Coronary artery (tissue), 2 donors: ENCODE measurements around the gene CLDND2.
"Not testable (repeated sequence)": the region's sequence is repeated elsewhere in the genome, so short reads cannot be mapped to it uniquely, and the experiment has no call there.

ENCODE experiments used
- DNase-seq: peaks from one replicate; pipeline ENCODE4 v3.0.0-alpha.2; 2017; ENCODE audit warnings: low spot score
- H3K27ac ChIP-seq, 2 donors: fragments of 200-600 bp; sonication (generic); one replicate each; pipeline ENCODE4 v1.5.1; 2016 to 2019
- H3K4me3 ChIP-seq: fragments of 200-600 bp; sonication (generic); 2 replicates; pipeline ENCODE4 v1.5.1; 2016; ENCODE audit warnings: mild to moderate bottlenecking, moderate library complexity
- TF ChIP-seq, protein P1 (sequence below): fragments of 200-600 bp; sonication (generic); IDR thresholded peaks from one replicate; pipeline ENCODE4 v1.5.1; 2019; ENCODE audit warnings: antibody characterized with exemption

The CLDND2 gene

GRCh38 chr19:51407511-51408131, 38.8 kb upstream of the CLDND2 start:
- Histone ChIP-seq H3K4me3 (no peak overlapping the region), H3K27ac (no peak overlapping the region)
- DNase-seq, result no peak
- TF ChIP-seq, protein P1, sequence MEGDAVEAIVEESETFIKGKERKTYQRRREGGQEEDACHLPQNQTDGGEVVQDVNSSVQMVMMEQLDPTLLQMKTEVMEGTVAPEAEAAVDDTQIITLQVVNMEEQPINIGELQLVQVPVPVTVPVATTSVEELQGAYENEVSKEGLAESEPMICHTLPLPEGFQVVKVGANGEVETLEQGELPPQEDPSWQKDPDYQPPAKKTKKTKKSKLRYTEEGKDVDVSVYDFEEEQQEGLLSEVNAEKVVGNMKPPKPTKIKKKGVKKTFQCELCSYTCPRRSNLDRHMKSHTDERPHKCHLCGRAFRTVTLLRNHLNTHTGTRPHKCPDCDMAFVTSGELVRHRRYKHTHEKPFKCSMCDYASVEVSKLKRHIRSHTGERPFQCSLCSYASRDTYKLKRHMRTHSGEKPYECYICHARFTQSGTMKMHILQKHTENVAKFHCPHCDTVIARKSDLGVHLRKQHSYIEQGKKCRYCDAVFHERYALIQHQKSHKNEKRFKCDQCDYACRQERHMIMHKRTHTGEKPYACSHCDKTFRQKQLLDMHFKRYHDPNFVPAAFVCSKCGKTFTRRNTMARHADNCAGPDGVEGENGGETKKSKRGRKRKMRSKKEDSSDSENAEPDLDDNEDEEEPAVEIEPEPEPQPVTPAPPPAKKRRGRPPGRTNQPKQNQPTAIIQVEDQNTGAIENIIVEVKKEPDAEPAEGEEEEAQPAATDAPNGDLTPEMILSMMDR, result no peak

- TF ChIP-seq, protein P1, result no peak
- Histone ChIP-seq H3K4me3 (no peak overlapping the region), H3K27ac (no peak overlapping the region)
- DNase-seq, result no peak
Measured at GRCh38 chr19:51402117-51402516, 33.3 kb upstream of the CLDND2 start.

DNA sequence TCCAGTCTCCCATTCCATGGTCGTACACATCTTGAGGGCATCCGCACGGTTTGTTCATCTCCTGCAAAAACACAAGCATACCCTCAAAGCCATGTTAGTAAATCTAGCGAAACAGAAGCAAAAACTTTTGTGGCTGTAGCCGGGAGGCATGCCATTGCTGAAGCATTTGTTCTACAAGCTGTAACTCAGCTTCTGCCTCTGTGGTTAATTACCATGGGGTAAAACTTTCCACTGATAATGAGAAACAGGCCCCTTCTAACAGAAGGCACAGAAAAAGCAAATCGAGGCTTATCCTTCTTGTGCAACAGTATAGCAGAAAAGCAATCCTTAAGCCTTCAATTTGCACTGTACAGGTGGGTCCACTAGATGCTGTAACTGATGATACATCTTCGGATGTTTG, 31.1 kb upstream of the CLDND2 start:
- DNase-seq, H3K27ac ChIP-seq, H3K4me3 ChIP-seq: not testable (repeated sequence)

DNA sequence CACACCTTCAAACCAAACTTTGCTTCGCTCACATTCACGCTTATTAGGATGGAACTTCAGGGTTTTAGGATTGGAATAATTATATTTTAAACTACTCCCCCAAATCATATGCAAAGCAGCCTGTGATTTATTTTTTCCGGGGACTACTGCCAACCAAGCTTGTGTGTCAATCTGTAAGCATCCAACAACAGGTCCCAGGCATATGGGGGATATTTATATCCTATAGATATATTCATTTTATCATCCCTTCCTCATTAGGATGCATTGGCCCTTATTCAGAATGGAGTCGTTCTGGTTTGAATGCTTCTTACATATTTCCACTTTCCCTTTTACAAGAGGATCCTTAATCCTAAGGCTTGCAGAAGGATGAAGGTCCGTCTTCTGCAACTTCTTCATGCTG, 30.4 kb upstream of the CLDND2 start:
- no peak overlapping the region for H3K27ac ChIP-seq
- TF ChIP-seq, protein P1, result no peak
- H3K4me3 ChIP-seq, result no peak overlapping the region
- no peak for DNase-seq

- H3K27ac ChIP-seq, result no peak overlapping the region
- no peak for DNase-seq
- no peak overlapping the region for H3K4me3 ChIP-seq
- TF ChIP-seq, protein P1, result peak; percentile 25
Measured at GRCh38 chr19:51398096-51398704, 29.4 kb upstream of the CLDND2 start.

- not testable (repeated sequence) for H3K27ac ChIP-seq, DNase-seq, H3K4me3 ChIP-seq
Measured at GRCh38 chr19:51397453-51397852, 28.6 kb upstream of the CLDND2 start.

DNA sequence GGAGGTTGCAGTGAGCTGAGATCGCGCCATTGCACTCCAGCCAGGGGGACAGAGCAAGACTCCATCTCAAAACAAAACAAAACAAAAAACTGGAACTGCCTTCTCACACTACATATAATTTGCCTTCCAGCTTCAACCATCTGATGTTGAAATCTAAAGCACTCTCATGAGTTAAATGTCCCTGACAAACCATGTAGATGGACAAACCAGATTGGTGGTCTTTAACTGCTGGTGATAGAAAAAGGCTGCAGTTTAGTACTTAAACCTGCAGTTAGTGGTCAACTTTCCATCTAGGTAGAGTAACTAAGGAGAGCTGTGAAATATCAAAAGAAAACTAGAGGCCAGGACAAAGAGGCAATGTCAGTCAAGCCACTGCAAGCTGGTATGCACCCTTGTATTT, 27.4 kb upstream of the CLDND2 start:
- no peak for DNase-seq
- H3K27ac ChIP-seq, result no peak overlapping the region
- no peak overlapping the region for H3K4me3 ChIP-seq
- TF ChIP-seq, protein P1, result no peak

- TF ChIP-seq, protein P1, result no peak
- Histone ChIP-seq H3K4me3 (peak overlapping the region; percentile 62), H3K27ac (peak overlapping the region; percentile 58 to 73)
- peak; percentile 95 for DNase-seq
Measured at GRCh38 chr19:51394050-51394836, 25.4 kb upstream of the CLDND2 start.
